Middle frontal gyrus (tissue), 1 donor: ENCODE measurements around the gene CADM1.

Source experiments
- DNase-seq: peaks from one replicate; pipeline ENCODE4 v3.0.0-alpha.2; 2015; ENCODE audit warnings: low spot score; ENCODE audit errors: extremely low spot score

The CADM1 gene

DNA sequence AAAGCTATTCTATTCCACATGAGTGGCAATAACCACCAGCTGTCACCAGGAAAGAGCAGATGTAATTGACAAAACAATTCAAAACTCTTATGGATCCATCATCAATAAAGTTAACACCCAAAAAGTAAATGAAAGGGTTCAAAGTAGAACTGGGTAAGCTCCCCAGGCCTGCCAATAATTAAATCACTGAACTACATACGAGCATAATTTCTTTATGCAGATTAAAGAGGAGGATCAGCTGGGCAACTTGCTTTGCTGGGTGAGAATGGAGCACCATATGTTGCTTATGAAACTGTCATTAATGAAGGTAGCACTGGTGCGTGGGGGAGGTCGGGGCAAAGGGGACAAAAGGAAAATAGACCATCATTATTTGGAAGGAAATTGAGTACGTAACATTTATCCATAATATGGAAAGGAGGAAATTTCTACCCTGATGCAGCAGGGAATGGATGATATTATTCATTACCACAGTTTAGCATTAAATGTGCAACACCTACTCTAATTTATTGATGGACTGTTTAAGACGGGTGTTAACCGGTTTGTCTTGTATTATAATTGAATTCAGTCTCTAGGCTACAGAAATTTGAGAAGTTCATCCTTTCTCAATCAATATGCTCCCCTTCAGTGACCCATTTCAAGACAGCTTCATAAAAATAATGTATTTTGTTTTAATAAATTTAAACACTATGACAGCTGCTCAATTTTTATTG, 315.9 kb downstream of the CADM1 start:
- no peak for DNase-seq

DNA sequence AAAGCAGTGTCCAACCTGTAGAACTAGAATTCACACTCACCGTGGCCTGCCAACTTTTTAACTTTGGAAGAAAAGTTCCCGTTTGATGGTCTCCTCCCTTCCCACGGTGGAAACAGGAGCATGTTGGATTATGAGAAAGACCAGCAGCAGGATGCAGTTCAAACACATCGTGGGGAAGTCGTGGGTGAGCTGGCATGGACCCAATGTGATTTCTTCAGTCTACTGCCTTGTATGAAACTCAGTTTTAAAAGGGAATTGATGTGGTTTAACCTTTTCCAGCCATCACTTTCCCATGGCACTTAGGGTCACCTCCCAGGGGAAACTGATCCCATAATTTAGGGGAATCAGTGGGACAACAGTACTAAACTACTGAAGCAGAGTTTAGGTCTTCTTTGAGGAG, 318.3 kb downstream of the CADM1 start:
- DNase-seq: no peak

DNA sequence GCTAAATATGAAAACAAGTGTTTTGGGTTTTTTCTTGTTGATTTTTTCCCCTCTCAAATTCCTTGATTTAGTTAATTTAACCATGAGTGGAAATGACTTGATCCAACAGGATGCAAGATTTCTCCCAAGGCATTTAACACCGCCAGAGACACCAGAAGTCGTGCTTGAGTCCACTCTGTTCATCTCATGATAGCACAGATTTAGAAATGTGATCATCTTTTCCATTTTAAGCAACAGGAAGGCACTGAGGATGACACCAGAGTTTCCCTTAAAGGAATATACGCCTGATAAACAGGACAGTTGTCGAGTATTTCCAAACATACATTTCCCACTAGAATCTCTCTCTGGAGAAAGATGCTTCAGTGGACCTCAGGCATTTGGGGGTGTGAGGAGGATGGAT, 318.7 kb downstream of the CADM1 start:
- DNase-seq: no peak

DNA sequence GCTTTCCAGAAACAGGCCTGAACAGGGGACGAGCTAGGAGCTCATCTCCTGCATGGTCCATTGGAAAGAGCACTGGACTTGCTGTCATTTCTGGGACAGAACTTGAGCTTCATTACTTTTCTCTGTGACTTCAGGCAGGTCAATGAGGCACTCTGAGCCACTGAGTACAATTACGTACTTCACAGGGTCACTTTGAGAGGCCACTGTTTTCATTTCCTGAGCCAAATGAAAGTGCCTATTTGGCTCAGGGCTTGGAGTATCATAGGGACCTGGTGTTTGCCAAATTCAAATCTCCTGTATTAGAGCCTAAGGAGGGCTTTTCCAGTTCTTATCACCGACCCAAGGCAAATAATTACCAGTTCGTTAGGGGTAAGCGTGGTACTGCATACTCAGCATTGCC, 319.3 kb downstream of the CADM1 start:
- no peak for DNase-seq

DNA sequence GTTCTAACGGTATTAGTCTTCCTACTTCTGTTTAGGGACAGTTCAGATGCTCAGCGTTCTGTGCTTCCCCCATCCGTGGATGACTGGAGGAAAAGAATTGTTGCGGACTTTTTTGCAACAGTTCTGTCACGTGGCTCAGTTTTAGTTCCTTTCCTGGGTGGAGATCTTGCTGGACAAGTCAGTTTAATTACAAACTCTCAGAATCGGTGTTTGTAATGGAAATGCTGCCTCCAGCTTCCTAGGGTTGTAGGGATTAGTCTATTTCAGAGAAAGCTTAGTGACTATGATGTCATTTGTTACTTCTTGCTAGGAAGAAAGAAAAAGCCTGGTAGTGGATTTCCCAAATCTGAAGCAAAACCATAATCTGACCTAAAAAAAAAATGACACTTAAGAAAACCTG, 320.4 kb downstream of the CADM1 start:
- no peak for DNase-seq

DNA sequence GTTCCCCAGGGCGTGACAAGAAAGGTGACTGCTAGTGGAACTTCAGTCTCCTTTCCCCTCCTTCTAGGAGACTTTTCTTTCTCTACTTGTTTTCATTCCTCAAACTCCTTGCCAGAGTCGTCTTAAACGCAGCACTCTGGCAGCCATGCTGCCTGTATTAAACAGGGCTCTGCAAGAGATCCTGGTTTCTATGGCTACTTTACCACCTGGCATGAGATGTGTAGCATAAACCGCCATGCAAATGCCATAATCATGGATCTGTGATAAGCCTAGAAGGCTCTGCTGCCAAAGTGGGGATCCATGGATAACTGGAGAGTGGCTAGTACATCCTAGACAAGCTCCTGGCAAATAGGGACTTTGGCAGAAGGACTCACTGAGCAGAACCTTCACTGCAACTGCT, 321.1 kb downstream of the CADM1 start:
- no peak for DNase-seq

DNA sequence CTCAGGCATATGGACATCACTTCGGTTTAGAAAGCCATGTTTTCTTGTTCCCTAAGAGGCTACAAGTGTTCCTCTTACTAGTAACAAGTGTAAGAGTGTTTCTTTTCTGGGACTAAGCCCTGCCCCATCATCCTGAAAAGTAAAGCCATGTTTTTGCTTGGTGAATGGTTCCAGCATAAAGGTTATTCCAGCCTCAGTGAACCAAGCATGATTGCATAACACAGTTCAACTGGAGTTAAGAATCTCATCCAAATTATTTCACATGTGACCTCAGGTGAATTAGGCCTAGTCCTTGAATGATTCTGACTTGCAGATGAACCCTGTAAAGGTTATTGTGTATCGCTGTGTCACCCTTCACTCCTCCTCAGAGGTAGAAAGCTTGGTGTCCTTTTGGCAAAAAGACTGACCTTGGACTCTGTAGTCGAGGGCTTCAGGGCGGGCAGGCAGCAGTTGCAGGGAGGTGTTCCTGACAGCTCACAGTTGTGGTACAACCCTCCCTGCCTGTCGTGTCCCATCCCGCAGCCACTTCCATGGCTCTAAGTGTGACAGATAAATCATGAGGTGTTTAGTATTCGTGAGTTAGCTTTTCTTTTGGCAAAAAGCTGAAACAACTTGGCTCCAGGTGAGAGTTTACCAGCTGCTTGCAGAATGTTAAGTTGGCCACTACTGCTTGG, 321.8 kb downstream of the CADM1 start:
- DNase-seq: no peak

DNA sequence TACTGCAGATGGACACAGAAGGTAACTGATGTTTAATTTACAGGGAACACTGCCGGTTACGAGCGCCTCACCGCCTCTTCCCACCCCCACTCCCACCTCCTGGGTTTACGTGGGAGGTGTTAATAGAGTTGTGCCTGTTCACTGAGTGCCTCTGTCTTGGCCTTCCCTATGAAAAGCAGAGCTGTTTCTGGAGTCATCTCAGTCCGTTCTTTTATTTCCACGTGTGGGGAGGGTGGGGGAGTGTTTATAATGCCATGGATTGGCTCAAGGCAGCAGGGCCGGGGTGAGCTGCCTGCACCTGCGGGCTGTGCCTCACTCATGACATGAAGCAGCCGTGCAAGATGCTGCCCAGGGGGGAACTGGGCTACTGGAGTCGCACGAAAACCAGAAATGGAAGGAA, 322.7 kb downstream of the CADM1 start:
- DNase-seq: no peak

DNA sequence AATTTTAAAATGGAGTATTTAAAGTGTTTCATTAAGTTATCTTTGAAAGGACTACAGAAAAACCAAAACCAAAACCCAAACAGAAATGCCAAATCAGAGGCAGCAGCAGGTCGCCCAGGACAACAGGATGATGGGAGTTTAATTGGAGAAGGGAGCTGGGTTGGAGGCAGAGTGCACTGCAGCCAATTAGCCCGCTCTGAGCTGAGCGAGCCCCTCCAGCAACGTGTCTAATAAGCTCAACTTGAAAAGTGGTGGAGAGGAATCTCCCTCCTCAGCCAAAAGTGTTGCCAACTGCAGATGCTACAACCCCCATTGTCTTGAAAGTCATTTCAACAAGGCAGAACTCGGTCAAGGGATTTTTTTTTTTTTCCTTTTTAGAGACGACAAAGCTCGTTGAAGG, 323.9 kb downstream of the CADM1 start:
- no peak for DNase-seq

DNA sequence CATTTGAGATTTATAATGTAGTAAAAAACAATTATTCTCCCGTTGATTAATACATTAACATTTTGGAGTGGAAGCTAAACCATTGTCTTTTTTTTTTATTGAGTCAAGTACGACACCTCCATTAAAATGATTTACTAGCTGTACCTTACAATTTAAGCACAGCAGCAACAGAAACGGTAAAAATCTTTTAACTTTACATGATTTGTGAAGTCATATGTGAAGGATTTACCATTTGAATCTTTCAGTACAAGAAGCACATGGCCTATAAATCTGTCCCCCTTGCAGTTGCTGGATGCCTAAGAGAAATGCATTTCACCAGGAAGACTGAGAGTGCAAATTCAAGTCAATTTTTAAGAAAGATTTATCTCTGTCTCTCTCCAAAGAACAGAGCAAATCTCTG, 324.6 kb downstream of the CADM1 start:
- no peak for DNase-seq

DNA sequence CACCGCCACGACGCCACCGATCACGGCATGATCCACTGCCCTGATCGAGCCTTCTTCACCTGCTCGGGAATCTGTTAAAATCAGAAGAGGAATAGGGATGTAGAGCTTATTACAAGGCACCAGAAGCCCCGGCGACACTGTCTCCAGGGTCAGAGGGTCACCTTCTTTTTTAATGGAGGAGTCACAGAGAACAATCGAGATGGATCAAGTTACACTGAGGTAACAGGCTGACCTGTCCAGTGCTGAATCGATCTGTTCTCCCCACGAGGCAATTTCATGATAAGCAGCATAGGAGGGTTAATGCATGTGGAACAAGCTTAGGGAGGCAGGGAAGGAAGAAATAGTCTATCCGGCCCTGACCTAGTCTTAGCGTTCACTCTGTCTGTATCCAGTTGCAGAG, 325.5 kb downstream of the CADM1 start:
- DNase-seq: no peak

DNA sequence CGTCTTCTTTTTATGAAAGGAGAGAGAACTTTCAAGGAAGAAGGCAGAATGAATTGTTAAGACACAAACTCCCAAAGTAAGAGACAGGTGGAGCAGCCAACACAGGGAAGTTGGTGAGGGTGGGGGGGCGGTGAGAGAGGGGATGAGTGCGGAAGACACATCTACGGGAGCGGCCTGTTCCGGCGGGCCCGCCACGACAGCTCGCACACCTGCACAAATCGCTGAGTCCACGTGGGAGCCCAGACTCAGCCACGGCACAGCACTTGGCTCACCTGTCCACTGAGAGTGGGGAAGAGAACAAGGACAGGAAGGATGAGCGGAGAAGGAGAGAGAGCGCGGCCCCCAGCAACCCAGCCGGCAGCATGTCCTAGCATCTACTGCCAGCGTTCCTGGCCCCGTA, 331.1 kb downstream of the CADM1 start:
- DNase-seq: no peak

DNA sequence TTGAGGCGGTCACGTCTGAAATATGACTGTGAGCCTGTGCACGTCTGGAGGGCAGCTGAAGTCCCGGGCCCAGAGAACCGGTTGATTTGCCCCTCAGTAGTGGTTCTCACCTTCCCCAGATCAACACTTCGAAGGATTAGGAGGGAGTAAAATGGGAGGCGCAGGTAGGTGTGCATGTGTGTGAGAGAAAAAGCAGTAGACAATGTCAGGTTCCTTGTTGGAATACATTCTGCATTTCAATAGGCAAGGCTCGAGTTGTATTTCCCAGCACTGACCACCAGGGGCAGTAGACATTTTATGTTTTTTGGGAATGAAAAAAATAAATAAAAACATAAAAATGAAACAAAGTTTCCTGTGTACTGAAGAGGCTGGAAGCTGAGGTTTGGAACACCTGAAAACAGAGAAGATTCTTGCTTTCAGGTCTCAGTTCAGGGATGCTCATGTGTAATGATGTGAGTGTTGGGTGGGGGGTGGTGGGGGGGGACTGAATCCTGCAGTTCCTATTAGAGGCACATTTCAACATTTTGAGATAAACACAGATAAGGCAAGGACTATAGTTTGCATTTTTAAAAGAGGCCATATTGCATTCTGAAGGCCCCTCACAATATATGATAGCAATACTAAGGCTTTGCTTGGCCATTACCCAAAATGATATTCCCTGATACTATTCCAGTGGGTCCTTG, 333.9 kb downstream of the CADM1 start:
- DNase-seq: no peak

DNA sequence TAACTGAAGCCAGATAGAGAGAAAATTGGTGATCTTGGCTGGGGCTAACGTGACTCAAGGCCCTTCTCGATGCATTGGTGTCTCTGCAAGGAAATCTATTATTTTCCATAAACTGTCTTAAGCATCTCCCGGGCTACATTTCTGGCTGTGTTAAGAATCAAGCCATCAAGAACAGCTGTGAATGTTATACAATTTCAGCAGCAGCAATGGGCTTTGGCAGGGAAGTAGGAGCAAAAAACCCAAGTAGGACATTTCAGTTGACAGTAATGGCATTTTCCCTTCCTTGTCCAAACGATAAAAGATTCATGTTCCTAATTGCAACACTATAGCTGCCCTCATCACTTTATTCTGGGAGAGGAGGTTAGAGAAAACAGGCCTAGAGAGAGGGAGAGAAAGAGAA, 335.0 kb downstream of the CADM1 start:
- DNase-seq: no peak

DNA sequence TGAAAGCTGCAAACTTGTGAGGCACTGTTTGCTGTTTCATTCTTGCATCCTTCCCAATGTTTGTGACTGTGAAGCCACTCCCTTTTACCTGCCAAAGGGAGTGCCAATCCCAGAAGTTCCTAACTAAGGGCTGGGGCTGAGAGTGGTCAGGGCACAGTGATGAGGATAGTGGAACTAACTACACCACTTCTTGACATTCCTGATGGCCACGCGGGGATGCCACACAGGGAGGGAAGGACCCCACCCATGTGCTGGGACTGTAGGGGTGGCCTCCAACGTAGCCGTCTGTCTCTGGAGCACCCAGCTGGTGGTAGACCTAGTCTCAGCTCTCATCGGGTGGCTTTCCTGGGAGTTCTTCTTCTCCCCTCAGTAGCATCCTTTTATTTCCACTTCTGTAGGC, 335.5 kb downstream of the CADM1 start:
- DNase-seq: no peak

DNA sequence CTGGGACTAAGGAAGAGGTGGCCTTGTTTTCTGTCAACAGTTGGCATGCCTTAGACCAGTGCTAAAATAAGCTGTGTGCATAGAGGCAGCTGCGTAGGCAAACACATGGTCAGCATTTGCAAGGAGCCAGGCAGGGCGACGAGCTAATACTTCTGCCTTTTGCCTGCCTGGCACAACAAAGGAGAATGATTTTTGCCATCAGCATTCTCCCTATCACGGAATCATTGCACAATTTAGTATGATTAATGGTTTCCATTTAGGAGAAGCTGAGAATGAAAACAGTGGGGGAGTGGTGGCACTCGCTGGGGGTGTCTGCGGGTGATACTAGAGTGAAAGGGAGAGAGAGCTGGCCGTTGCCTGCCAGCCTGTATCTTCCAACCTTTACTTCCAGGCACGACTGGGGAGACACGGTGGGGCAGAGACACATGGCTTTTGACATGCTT, 336.0 kb downstream of the CADM1 start:
- no peak for DNase-seq

DNA sequence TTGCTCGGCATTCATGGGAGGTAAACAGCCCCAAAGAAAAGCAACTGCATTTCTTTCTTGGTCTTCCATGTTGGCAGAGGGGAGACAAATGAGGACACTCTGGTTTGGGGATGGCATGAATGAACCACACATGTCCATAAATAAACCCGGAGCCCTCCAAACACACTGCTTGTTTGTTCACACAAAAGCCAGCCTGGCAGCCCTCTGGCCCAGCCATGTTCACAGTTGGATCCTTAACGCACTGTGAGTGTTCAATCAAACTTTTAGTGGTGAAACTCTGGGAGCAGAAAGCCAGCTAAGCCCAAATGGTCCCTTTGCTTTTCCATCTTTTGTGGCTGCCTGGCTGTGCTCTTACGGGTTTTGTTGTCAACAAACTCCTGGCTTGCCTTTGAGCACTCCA, 336.8 kb downstream of the CADM1 start:
- no peak for DNase-seq

DNA sequence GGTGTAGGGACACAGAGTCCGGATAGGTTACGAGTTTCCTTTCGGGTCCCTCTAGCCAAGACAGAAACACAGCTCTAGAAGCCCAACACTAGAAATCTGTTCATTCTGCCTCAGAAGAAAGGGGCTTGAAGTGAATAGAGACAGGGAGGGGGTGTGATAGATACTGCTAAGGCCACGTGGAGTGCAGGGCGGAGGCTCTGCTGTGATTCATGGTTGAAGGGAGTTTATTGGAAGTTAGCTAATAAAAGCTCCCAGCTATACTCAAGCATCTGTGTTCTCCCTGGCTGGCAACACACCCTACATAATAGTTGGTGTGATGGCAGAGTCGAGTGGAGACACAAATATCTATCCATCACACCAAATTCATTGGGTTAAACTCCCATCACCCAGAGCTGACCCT, 337.4 kb downstream of the CADM1 start:
- no peak for DNase-seq

DNA sequence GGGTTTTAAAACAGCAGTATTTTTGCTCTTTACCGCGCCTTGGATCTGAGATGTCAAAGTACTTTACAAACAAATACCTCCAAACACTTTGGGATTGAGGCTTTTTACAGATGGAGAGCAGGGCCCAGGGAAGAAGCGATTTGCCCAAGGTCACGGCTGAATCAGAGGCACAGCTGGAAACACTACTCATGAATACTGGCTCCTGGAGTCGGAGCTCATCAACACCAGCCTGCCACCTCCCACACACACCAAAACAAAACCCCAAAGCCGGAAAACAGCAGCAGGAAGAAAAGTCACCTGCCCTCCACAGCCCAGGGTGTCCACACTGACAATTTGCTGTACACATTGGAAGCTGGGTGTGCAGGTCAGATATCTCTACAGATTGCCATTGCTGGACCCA, 339.4 kb downstream of the CADM1 start:
- no peak for DNase-seq

DNA sequence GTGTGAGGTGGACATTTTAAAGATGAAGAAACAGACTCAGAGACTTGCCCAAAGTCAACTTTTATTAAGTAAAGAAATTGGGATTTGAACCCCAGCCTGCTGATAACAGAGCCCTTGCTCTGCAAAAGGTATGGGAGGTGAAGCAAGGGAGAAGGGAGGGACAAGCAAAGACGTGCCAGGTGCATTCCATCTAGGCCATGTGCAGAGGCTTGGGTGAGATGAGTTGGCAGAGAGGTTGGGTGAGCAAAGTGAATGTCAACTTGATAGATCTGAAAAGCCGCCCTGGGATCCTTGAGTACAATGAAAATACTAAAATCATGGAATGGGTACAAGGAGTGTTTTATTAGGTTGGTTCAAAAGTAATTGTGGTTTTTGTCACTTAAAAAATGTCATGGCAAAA, 341.3 kb downstream of the CADM1 start:
- DNase-seq: no peak

DNA sequence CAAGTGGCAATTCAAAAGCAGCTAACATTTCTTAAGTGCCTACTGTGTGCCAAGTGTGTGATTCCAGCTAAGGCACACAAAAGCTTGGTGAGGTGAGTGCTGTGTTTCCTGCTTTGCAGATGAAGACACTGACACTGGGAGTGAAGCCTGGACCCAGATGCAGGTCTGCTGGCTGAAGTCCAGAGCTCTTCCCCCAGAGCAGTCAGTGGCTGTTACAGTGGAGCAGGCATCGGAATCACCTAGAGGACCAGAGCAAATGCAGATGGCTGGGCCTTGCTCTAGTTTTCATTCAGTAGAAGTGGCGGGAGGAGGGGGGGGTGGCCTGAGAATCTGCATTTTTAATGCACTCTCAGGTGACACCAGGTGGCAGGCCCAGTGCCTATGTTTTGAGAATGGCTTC, 342.3 kb downstream of the CADM1 start:
- no peak for DNase-seq

DNA sequence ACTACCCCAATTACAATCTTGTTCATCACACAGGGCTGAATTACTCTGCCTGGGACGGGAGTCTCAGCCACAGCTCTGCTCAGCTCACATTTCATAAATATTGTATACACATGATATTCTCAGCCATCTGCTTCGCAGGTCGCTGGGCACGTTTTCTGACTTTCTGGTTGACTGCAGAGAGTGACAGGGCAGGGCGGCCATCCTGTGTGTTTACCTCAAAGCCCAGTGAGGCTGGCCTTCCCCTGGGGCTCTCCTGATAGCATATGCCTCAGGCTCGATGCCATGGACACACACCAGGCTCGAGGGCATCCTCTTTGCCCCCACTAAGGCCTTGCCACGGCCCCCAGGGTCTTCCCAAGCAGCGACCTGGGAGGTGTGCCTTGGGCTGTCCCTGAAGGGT, 345.0 kb downstream of the CADM1 start:
- no peak for DNase-seq

DNA sequence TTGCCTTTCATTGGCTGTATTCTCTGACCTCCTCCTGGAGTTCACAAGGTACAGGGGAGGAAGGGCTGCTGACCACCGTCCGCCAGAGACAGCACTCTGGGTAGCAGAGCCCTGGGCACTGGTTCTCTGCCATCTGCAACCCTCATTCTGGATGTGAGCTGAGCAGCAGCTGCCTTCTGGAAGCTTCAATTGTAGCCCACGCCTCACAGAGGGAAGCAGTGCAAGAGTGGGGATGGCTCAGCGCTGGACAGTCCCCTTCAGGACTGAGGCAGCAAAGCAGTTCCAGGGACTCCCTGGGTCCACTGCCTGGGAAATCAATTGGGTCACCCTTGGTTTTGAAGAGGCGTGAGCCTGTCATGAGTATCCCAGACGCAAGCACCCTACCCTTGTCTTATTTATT, 346.2 kb downstream of the CADM1 start:
- DNase-seq: no peak
